Measurements from ENCODE around the gene ADORA2B. TPM values are rescaled to one million over a fixed set of nuclear protein-coding genes. Genes with fewer than 3 reads are reported as not detected.

The ADORA2B gene
- total and polyA plus RNA-seq, 12 donors, result 0.18 to 2.0 (median 0.64) TPM

DNA sequence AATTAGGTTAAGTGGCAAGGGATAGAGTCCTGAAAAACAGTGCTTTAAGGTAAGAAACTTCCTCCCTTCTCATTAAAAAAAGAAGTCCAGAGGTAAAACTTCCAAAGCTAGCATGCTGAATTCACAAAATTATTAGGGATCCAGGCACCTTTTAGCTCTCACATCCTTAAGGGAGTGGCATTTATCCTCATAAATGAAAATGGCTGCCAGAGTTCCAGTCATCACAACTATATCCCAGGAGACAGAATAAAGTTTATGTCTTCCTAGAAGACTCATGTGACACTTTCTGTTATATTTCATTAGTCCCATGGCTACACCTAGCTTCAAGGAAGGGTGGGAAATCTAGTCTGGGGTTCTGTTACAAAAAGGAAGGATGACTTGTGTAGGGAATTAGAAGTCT lies 23.3 kb upstream of the ADORA2B start:
- TF ChIP-seq, protein P1, sequence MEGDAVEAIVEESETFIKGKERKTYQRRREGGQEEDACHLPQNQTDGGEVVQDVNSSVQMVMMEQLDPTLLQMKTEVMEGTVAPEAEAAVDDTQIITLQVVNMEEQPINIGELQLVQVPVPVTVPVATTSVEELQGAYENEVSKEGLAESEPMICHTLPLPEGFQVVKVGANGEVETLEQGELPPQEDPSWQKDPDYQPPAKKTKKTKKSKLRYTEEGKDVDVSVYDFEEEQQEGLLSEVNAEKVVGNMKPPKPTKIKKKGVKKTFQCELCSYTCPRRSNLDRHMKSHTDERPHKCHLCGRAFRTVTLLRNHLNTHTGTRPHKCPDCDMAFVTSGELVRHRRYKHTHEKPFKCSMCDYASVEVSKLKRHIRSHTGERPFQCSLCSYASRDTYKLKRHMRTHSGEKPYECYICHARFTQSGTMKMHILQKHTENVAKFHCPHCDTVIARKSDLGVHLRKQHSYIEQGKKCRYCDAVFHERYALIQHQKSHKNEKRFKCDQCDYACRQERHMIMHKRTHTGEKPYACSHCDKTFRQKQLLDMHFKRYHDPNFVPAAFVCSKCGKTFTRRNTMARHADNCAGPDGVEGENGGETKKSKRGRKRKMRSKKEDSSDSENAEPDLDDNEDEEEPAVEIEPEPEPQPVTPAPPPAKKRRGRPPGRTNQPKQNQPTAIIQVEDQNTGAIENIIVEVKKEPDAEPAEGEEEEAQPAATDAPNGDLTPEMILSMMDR (IDR thresholded peaks at IDR 0.05), result no peak
- H3K9me3 ChIP-seq, result peaks cover 0 to 4% (median 0%) of the 10 kb centered on the region in 11 donors
- no peak overlapping the region for H3K27ac ChIP-seq
- DNase-seq (no peak), ATAC-seq (no peak)
- H3K4me1 ChIP-seq, result peaks cover 4 to 20% (median 8%) of the 10 kb centered on the region in 9 donors
- H3K4me3 ChIP-seq, result no peak overlapping the region
- intact Hi-C loops (cut with DNase I), result no loop called here
- no peaks in the 10 kb centered on the region for H3K36me3 ChIP-seq
- H3K27me3 ChIP-seq, result peaks cover 0 to 17% (median 7%) of the 10 kb centered on the region in 7 donors

DNA sequence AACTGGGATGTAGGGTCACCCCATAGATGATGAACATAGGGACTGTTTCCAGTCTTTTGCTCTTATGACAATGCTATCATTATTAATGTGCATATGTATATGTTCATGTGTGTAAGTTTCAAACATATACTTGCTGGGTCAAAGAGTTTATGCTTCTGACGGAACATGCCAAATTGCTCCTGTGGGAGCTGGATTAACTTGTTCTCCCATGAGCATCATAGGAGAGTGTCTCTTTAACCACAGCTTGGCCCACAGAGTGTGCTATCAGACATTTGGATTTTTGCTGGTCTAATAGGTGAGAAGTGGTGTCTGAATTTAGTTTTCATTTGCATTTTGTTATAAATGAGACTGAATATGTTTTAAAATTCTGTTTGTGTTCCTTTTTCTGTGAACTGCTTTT lies 22.3 kb upstream of the ADORA2B start:
- DNase-seq (no peak), ATAC-seq (no peak)
- peaks cover 0 to 4% (median 0%) of the 10 kb centered on the region in 11 donors for H3K9me3 ChIP-seq
- no peak overlapping the region for H3K4me3 ChIP-seq
- H3K4me1 ChIP-seq, result peaks cover 0 to 20% (median 2%) of the 10 kb centered on the region in 9 donors
- intact Hi-C loops (cut with DNase I), result no loop called here
- peaks cover 0 to 9% (median 3%) of the 10 kb centered on the region in 7 donors for H3K27me3 ChIP-seq
- no peaks in the 10 kb centered on the region for H3K36me3 ChIP-seq
- WGBS, 2 donors, result 64 to 77% methylated on average over 1 of the region's 1 CpG
- TF ChIP-seq, protein P1 (IDR thresholded peaks at IDR 0.05), result no peak
- H3K27ac ChIP-seq, result no peak overlapping the region

DNA sequence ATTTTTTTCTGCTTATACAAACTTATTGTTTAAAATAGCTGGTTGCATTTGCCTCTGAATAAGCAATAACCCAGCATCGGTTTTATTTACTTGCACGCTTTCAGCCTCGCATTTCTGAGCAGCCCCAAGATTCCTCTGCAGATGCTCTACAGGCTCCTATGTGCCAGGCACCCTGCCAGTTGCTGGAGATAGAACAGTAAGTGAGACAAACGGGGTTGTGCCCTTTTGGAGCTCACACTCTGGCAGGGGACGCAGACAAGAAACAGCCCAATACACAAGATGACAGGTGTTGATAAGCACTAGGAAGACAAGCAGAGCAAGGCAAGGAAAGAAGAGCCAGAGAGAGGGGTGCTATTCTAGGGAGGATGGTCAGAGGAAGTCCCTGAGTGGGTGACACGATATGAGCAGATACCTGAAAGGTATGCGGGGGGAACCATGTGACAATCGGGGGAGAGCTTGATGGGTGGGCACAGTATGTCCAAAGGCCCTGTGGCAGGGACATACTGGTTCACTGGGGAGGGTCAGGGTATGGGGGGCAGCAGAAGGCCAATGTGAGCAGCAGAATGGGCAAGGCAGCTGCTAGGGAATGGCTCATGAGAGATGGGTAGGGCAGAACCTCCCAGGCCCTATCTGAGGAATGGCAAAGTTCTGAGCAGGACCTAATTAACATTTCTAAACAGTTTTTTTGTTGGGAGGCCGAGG lies 18.7 kb upstream of the ADORA2B start:
- H3K27me3 ChIP-seq, result no peaks in the 10 kb centered on the region
- no peak overlapping the region for H3K27ac ChIP-seq
- TF ChIP-seq, protein P1 (IDR thresholded peaks at IDR 0.05), result no peak
- peak in 1 of 2 donors; percentile 35 for DNase-seq
- 44 to 61% methylated on average over 9 of the region's 9 CpGs for WGBS, 2 donors
- H3K4me1 ChIP-seq, result peaks cover 0 to 19% (median 0%) of the 10 kb centered on the region in 9 donors
- peaks cover 0 to 4% (median 0%) of the 10 kb centered on the region in 11 donors for H3K9me3 ChIP-seq
- intact Hi-C loops (cut with DNase I), result no loop called here
- H3K4me3 ChIP-seq, result no peak overlapping the region
- no peaks in the 10 kb centered on the region for H3K36me3 ChIP-seq
- ATAC-seq, result peak in 4 of 8 donors; percentile 35 to 87 (median 46)

DNA sequence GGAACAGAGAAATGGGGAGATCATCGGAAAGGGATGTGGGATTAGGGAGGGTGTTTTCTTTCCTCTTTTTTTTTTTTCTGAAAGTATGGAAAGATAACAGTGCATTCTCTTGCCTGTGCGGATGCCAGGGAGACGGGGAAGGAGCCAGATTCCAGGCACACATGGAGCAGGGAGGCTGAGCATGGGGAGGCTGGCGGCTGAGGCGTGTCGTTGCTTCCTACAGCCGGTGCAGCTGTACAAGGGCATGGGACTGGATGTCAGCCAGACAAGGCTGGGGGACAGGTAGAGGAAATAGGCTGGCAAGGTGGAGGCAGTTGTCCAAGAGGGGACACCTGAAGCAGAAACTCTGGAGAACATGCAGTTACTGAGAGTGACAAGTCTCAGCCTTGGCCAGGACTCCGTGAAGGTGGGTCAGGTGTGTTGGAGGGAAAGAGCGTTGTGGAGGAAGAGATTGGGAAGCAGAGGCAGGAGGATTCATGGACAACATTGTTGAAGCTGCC lies 16.6 kb upstream of the ADORA2B start:
- ATAC-seq (peak in 1 of 8 donors; percentile 11), DNase-seq (no peak)
- Histone ChIP-seq H3K27me3 (no peaks in the 10 kb centered on the region), H3K4me3 (no peak overlapping the region), H3K36me3 (no peaks in the 10 kb centered on the region), H3K4me1 (peaks cover 0 to 17% (median 0%) of the 10 kb centered on the region in 9 donors), H3K27ac (no peak overlapping the region), H3K9me3 (no peaks in the 10 kb centered on the region)
- TF ChIP-seq, protein P1 (IDR thresholded peaks at IDR 0.05), result no peak
- 45 to 53% methylated on average over 9 of the region's 9 CpGs for WGBS, 2 donors
- intact Hi-C loops (cut with DNase I), result no loop called here

All from heart right ventricle (tissue), 16 donors.